Large intestine (tissue), 3 donors: ENCODE results near the gene NPTXR. TPM values are rescaled to one million over a fixed set of nuclear protein-coding genes. Genes with fewer than 3 reads are reported as not detected.

Experiments used
- DNase-seq, 2 donors: peaks; one replicate each; pipeline versions ENCODE4 v3.0.0 to v3.0.0-alpha.2; 2013
- H3K27ac ChIP-seq: one replicate; pipeline ENCODE4 v1.5.1; 2013; ENCODE audit warnings: low read length
- H3K27me3 ChIP-seq: 2 replicates; pipeline ENCODE4 v1.6.1; 2013; ENCODE audit warnings: low read length; ENCODE audit not compliant: control insufficient read depth, insufficient read depth
- H3K36me3 ChIP-seq: 2 replicates; pipeline ENCODE4 v1.6.1; 2013; ENCODE audit warnings: low read length; ENCODE audit not compliant: control insufficient read depth, insufficient read depth
- H3K4me1 ChIP-seq: one replicate; pipeline ENCODE4 v1.6.1; 2013; ENCODE audit warnings: low read length; ENCODE audit not compliant: control insufficient read depth, insufficient read depth
- H3K4me3 ChIP-seq: one replicate; pipeline ENCODE4 v1.5.1; 2013; ENCODE audit warnings: low read length
- H3K9me3 ChIP-seq: one replicate; pipeline ENCODE4 v1.6.1; 2013; ENCODE audit warnings: mild to moderate bottlenecking, low read depth, low read length, moderate library complexity; ENCODE audit not compliant: control insufficient read depth
- WGBS: methylation state at CpG from one replicate; pipeline ENCODE4 v1.1.5; 2013; ENCODE audit warnings: low lambda C conversion rate; ENCODE audit not compliant: insufficient coverage; 5-methylcytosine and 5-hydroxymethylcytosine counted together
- polyA plus RNA-seq: library from polyadenylated mRNA; unstranded; fragments of 120-200 nt; gene quantifications from one replicate; pipeline ENCODE4 v1.2.1, GENCODE V29; 2013

The NPTXR gene
- polyA plus RNA-seq, 1 donor, result 9.8 TPM

DNA sequence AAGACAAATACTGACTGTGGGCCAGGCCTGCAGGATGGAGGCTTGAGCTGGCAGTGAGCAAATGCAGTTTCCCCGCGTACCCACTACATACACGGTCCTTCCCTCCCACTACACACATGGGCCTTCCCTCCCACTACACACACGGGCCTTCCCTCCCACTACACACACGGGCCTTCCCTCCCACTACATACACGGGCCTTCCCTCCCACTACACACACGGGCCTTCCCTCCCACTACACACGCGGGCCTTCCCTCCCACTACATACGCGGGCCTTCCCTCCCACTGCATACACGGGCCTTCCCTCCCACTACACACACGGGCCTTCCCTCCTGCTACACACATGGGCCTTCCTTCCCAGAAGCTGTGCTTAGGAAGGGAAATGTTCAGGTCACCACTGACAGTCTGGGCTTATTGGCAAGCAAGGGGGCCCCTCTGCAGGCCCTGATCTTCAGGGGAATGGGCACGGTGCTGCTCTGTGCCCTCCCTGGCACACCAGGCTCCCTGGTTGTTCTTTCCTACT lies 60.7 kb downstream of the NPTXR start:
- Histone ChIP-seq H3K27ac (no peak overlapping the region), H3K27me3 (no peaks in the 10 kb centered on the region), H3K9me3 (no peaks in the 10 kb centered on the region), H3K4me3 (no peak overlapping the region), H3K4me1 (peaks cover 2% of the 10 kb centered on the region), H3K36me3 (peaks cover 26% of the 10 kb centered on the region)
- WGBS, result no CpG with 5 or more reads among the region's 14 CpGs
- no peak for DNase-seq

DNA sequence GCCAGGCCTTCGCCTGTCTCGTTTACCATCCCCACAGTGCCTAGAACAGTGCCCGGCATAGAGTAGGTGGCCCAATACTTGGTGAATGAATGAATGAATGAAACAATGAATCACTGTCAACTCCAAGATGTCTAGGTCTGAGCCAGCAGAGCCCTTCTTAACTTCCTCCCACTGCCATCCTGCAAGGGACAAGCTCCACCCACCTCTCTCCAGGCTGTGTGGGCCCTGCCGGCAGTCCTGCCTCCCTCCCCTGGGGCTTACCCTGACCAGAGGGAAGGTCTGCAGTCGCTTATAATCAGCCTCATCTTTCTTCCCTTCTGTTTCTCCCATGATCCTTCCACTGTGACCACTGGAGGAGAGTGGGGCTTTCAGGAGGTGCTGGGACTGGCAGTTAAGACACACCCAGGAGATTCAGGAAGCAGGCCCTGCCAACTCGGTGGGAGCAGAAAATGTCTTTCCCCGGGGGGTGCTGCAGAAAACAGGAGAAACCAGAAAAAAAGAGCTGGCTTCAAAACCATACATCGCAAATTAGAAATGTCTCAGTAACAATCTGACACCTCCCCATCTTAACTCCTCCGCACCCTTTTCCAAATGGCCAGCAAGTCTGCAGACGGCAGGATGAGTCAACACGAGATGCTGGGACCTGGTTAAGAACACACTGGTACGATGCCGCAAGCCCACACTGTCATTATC lies 61.3 kb downstream of the NPTXR start:
- H3K36me3 ChIP-seq, result peaks cover 30% of the 10 kb centered on the region
- no CpG with 5 or more reads among the region's 13 CpGs for WGBS
- no peak for DNase-seq

DNA sequence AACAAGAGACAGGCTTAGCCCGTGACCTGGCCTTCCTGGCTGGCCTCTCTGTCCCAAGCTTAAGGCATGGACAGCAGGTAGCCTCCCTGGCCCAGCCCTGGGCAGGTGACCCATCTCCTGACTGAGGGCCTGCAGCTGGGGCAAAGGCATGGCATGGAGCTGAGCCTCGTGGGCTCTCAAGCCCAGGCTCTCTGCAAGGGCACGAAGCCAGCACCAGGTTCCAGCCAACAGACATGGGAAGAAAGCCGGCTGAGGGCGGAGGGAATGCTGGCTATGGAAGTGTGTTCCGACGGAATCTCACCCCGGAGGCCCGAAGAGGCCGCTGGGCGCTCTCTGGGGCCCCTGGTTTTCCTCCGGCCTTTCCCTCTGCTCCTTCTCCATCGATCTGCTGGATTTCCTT lies 62.8 kb downstream of the NPTXR start:
- no peak overlapping the region for H3K27ac ChIP-seq
- H3K36me3 ChIP-seq, result peaks cover 30% of the 10 kb centered on the region
- H3K9me3 ChIP-seq, result no peaks in the 10 kb centered on the region
- DNase-seq, result no peak
- H3K4me3 ChIP-seq, result no peak overlapping the region
- no peaks in the 10 kb centered on the region for H3K27me3 ChIP-seq
- H3K4me1 ChIP-seq, result no peaks in the 10 kb centered on the region
- no CpG with 5 or more reads among the region's 13 CpGs for WGBS

More for the DNA sequence above, 61.3 kb downstream of the NPTXR start:
- Histone ChIP-seq H3K4me3 (no peak overlapping the region), H3K9me3 (no peaks in the 10 kb centered on the region), H3K27me3 (no peaks in the 10 kb centered on the region), H3K27ac (no peak overlapping the region), H3K4me1 (no peaks in the 10 kb centered on the region)

DNA sequence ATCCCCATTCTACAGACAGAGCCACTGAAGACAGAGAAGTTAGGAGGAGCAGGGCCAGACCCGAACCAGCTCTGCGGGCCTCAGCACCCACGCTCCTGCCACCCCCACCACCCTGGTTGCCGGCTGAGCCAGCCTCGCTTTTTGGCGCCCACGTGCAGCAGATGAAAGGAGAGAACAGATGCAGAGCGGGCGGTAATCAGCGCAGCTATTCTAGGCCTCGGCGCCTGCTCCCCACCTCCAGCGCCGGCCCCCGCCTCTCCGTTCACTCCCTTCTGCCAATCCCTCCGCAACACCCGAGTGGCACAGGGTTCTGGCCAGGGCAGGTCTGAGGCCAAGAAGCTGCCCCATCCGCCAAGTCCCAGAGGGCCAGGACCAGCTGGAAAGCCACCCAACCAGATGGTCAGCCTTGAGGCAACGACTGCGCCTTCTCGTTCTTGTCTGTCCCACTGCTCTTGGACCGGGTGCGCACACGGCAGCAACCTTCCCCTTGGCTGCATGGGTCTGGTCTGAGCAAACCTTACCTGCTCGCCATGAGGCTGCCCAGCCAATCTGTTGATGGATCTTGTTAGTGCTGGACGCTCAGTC lies 66.6 kb downstream of the NPTXR start:
- no CpG with 5 or more reads among the region's 27 CpGs for WGBS
- peaks cover 30% of the 10 kb centered on the region for H3K36me3 ChIP-seq

DNA sequence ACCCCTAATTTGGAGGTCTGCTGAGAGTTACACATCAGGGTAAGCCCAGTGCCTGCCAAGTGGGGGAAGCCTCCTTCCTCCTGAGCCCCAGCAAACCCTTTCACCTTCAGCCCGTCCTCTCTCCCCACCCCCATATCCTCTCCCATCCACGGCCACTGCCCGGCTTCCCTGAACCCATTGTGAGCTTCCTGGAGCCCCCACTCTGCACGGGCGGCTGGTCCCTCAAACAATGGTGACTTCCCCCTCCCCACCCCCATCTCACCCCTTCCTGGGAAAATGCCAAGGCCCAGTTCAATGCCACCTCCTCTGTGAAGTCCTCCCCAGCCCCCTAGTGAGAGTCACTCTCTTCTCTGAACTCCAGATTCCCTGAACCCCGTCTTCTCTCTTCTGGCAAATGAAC lies 67.7 kb downstream of the NPTXR start:
- Histone ChIP-seq H3K4me1 (no peaks in the 10 kb centered on the region), H3K36me3 (peaks cover 25% of the 10 kb centered on the region), H3K9me3 (no peaks in the 10 kb centered on the region), H3K27ac (no peak overlapping the region), H3K27me3 (no peaks in the 10 kb centered on the region), H3K4me3 (no peak overlapping the region)
- WGBS, result 100% methylated on average over 1 of the region's 6 CpGs
- DNase-seq, result no peak

More for the DNA sequence above, 66.6 kb downstream of the NPTXR start:
- Histone ChIP-seq H3K27ac (no peak overlapping the region), H3K4me1 (no peaks in the 10 kb centered on the region), H3K27me3 (no peaks in the 10 kb centered on the region), H3K4me3 (no peak overlapping the region), H3K9me3 (no peaks in the 10 kb centered on the region)
- DNase-seq, result no peak

DNA sequence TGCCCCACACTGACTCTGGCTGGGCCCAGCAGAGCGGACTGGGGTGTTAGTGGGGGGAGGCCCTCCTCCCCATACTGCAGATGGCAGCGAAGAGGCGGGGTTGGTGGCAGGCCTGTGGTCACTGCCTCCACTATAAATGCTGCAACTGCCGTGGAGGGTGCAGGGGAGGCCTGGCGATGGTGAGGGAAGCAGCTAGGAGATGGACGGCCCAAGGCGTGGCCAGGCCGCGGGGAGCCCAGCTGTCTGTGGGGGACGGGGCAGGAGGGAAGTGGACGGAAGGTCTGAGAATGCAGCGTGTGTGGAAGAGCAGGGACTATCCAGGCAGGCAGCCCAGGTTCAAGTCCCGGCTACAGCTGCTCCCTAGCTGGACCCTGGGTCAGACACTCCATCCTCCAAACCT lies 68.2 kb downstream of the NPTXR start:
- no peak overlapping the region for H3K4me3 ChIP-seq
- H3K9me3 ChIP-seq, result no peaks in the 10 kb centered on the region
- peaks cover 21% of the 10 kb centered on the region for H3K36me3 ChIP-seq
- no peaks in the 10 kb centered on the region for H3K27me3 ChIP-seq
- no peak for DNase-seq
- H3K4me1 ChIP-seq, result no peaks in the 10 kb centered on the region
- H3K27ac ChIP-seq, result no peak overlapping the region
- no CpG with 5 or more reads among the region's 13 CpGs for WGBS

DNA sequence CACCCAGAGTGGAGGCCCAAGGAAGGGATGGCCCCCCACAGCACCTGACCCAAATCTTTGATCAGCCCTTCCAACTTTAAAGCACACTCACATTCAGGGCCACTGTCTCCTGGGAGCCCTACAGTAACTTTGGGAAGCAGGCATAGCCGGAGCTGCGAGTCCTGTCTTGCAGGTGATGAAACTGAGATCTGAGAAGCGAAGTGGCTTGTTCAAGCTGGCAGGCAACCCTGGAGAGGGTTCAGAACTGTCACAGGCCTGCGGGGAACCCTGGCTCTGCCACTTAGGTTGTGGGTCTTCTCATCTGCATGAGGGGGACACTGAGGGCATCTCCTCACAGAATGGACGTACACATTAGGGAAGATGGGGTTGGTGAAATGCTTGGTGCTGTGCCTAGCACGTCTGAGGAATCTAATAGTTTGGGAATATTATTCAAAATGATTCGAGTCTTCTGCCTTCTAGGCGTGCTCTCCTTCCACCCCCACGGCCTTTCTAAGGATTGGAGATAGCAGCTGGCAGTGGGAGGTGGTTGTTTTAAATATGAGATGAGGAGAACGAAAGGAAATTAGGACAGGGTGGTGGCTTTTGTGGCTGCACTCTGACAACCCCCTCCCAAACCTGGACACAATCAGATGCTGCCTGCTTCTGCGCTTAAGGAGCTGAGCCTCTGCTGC lies 69.2 kb downstream of the NPTXR start:
- no peak for DNase-seq

DNA sequence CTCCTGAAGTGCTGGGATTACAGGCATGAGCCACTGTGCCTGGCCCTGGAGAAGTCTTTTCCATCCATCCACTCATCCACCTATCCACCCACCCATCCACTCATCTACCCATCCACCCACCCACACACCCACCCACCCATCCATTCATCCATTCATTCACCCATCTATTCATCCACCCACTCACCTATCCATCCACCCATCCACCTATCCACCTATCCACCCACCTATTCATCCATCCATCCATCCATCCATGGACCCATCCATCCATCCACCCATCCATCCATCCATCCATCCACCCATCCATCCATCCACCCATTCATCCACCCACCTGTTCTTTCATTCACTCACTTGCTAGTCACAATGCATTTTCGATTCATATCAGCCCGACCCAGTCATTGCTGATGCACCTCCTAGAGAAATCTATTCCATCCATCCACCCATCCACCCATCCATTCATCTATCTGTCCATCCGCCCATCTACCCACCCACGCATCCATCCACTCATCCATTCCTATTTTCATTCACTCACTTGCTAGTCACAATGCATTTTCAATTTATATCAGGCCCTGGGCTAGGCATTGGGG lies 70.4 kb downstream of the NPTXR start:
- 90% methylated on average over 4 of the region's 4 CpGs for WGBS
- DNase-seq, result no peak
- Histone ChIP-seq H3K36me3 (peaks cover 4% of the 10 kb centered on the region), H3K4me1 (no peaks in the 10 kb centered on the region), H3K27me3 (no peaks in the 10 kb centered on the region), H3K4me3 (no peak overlapping the region), H3K27ac (no peak overlapping the region), H3K9me3 (no peaks in the 10 kb centered on the region)

More for the DNA sequence above, 69.2 kb downstream of the NPTXR start:
- peaks cover 12% of the 10 kb centered on the region for H3K36me3 ChIP-seq
- H3K4me3 ChIP-seq, result no peak overlapping the region
- H3K4me1 ChIP-seq, result no peaks in the 10 kb centered on the region
- H3K9me3 ChIP-seq, result no peaks in the 10 kb centered on the region
- no peak overlapping the region for H3K27ac ChIP-seq
- no CpG with 5 or more reads among the region's 11 CpGs for WGBS
- no peaks in the 10 kb centered on the region for H3K27me3 ChIP-seq

DNA sequence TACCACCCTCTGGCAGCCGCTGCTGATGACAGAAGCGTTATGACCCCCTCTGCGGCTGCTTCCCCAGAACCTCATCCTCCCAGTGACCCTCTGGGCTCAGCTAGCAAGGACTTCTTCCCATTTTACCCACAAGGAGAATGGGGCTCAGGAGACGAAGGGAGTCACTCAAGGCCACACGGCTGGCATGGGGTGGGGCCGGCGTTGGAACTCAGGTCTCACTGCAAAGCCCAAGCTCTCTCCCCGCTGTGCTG lies 71.3 kb downstream of the NPTXR start:
- no CpG with 5 or more reads among the region's 8 CpGs for WGBS

DNA sequence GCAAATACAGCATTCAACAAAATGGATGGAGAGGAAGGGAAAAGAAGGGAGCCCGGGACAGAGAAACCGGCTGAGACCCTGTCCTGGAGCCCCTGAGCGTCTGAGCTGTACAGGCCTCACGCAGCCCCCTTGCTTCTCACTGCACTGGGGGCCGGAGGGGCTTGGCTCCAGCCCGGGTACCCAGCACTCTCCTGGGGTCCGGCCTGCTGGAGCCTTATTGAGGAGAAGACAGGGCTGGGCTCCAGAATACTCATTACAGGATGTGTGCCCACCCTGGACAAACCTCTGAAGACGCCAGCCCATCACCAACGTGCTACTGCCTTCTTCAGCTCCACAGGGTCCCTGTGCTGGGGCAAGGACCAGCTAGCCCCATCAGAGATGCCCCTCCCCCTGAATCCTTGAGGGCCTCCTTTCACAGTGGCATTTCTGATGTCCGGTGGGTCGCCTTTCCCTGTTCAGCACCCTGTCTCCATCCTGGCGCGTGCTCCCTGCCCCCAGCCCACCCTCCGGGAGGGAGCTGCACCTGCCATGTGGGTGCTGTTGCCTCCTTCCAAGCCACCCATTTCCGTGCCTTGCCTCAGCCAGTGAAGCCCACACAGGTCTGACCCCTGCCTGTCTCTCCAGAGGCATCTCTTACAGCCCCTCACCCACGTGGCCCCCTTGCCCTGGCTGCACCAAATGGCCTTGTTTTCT lies 73.4 kb downstream of the NPTXR start:
- DNase-seq, result no peak
- H3K9me3 ChIP-seq, result no peaks in the 10 kb centered on the region
- no peaks in the 10 kb centered on the region for H3K4me1 ChIP-seq
- no CpG with 5 or more reads among the region's 16 CpGs for WGBS
- H3K27me3 ChIP-seq, result no peaks in the 10 kb centered on the region
- no peaks in the 10 kb centered on the region for H3K36me3 ChIP-seq
- H3K27ac ChIP-seq, result no peak overlapping the region
- H3K4me3 ChIP-seq, result no peak overlapping the region

More for the DNA sequence above, 71.3 kb downstream of the NPTXR start:
- H3K27me3 ChIP-seq, result no peaks in the 10 kb centered on the region
- no peaks in the 10 kb centered on the region for H3K4me1 ChIP-seq
- H3K9me3 ChIP-seq, result no peaks in the 10 kb centered on the region
- H3K27ac ChIP-seq, result no peak overlapping the region
- DNase-seq, result no peak
- no peak overlapping the region for H3K4me3 ChIP-seq
- no peaks in the 10 kb centered on the region for H3K36me3 ChIP-seq
